HG03565 (cell line): ENCODE data around the gene MASP2.
"Not testable (repeated sequence)": the region's sequence is repeated elsewhere in the genome, so short reads cannot be mapped to it uniquely, and the experiment has no call there.

Source experiments
- ATAC-seq: cut with Tn5 transposase; IDR thresholded peaks from one replicate; pipeline ENCODE4 v1.9.1; 2021; ENCODE audit warnings: mild to moderate bottlenecking, moderate library complexity; ENCODE audit not compliant: unreplicated experiment

MASP2 gene

DNA sequence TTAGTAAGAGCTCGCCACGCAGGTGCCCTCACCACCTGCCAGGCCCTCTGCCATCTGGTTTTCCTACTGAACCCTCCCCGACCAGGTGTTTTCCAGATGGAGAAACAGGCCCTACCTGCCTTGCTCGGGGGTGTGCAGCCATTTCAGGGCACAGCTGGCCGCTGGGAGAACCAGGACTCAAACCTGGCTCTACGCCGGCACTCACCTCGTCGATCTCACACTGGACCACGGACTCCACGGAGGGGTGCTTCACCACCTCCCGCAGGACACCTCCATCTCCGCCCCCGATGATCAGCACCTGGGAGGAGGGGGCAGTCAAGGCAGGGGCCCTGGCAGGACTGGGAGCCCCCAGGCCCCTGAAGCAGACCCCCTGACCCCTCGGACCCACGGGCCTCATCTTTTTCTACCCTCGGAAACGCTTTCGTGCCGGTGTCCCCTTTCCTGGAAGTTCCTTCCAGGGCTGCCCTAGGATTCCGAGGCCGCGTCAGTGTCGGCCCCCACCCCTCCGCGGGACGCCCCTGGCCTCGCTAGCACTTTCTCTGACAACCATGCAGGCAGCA lies 11.6 kb upstream of the MASP2 start:
- no peak for ATAC-seq

DNA sequence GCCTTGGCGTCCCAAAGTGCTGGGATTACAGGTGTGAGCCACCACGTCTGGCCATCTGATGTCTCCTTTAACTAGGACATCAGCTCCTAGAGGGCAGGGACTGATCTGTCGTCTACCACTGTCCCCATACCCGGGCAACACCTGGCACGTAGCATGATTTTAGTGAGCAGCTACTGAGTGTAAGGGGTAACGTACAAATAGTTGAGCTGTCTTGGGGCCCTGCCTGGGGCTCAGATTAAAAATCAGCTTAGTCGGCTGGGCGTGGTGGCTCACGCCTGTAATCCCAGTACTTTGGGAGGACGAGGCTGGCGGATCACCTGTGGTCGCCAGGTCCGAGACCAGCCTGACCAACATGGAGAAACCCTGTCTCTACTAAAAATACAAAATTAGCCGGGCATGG lies 11.0 kb upstream of the MASP2 start:
- ATAC-seq, result no peak

DNA sequence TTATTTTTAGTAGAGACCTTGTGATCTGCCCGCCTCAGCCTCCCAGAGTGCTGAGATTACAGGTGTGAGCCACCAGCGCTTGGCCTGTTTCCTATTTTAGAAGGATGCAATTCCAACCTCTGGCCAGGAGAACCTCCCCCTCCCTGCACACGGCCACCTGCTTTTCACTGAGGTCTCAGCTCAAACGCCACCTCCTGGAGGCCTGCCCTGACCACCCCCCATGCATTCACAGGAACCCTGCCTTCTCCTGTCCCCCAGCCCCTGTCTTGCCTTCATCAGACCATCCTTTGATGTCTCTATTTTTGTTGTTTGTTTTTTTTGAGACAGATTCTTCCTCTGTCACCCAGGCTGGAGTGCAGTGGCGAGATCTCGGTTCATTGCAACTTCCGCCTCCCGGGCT lies 10.4 kb upstream of the MASP2 start:
- ATAC-seq, result no peak

DNA sequence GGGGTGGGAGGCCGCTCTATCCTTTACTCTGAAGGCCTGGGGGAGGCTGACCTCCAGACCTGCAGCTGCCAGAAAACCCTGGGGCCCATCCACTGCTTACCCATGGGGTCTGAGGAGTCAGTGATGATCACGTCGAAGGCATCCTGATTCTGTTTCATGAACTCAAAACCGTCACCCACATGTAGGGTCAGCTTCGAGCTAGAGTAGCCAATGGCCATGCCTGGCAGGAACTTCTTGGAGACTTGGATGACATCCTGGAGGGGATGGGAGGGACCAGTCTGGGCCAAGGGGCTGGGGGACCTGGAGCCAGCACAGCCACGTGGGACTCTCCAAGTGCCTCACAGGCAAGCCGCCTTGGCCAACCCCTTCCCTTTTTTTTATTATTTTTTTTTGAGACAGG lies 9.5 kb upstream of the MASP2 start:
- ATAC-seq, result no peak

DNA sequence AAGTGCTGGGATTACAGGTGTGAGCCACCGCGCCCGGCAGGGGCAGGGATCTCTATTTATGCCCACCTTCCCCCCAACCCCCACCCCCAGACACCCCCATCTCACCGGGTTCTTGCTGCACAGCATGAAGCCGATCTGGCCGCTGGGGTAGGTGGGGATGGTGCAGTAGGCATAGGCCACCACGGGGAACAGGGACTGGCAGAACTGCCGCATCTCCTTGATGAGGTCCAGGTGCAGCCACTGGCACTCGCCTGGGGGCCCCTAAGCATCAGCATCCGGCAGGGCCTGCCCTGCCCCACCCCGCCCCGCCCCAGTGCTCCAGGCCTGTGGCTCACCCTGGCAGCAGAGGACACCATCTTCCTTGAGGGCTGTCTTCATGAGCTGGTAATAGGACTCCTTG lies 8.6 kb upstream of the MASP2 start:
- no peak for ATAC-seq

DNA sequence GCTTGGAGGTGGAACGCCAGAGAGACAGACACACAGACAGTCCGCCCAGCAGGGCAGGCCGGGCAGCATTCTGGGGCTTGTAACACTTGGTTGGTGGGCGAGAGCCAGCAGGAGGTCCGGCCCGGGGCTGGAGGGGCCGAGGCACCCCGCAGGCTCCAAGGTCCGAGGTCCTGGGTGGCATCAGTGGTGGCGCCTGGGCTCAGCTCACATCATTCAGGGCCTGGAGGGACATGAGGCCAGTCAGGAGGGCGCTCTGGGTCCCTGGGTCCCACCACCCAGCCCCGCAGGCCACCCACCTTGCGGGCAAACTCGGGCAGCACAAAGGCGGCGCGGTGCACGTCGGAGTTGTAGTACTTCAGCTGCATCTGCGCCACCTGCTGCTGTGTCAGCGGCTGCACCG lies 7.6 kb upstream of the MASP2 start:
- ATAC-seq, result no peak

DNA sequence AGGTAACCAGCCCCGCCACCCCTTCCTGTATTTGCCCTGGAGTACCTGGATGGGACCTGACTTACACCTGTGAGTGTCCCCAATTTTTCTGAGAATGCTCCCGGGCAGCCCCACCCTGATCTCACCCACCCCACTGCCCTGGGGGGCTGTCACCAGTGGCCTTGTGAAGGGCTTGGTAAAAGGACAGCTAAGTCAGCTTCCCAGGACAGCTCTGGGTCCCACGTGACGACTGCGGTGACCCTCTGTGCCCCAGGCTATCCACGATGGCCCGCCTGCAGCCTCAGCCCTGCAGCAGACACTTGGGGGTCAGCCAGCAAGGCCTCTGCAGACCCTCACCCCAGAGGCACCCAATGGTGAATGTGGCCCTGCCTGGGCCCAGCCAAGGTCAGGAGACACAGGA lies 7.1 kb upstream of the MASP2 start:
- ATAC-seq, result no peak

DNA sequence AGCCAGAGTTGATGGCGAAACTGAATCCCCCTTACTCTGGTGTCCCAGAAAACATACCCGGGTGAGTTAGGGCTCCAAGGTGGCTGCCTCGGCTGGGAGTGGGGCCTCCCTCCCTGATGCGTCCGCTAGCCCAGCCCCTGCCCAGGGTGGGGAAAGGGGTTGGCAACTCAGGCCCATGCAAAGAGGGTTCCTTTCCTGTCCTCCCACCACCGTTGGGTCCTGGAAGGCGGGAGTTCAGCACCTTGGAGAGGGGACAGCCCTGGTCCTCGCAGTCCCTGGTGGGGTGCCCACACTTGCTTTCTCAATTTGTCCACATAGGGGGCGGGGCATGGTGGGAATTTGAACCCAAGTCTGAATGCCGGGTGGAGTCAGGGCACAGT lies 6.7 kb upstream of the MASP2 start:
- ATAC-seq, result no peak

DNA sequence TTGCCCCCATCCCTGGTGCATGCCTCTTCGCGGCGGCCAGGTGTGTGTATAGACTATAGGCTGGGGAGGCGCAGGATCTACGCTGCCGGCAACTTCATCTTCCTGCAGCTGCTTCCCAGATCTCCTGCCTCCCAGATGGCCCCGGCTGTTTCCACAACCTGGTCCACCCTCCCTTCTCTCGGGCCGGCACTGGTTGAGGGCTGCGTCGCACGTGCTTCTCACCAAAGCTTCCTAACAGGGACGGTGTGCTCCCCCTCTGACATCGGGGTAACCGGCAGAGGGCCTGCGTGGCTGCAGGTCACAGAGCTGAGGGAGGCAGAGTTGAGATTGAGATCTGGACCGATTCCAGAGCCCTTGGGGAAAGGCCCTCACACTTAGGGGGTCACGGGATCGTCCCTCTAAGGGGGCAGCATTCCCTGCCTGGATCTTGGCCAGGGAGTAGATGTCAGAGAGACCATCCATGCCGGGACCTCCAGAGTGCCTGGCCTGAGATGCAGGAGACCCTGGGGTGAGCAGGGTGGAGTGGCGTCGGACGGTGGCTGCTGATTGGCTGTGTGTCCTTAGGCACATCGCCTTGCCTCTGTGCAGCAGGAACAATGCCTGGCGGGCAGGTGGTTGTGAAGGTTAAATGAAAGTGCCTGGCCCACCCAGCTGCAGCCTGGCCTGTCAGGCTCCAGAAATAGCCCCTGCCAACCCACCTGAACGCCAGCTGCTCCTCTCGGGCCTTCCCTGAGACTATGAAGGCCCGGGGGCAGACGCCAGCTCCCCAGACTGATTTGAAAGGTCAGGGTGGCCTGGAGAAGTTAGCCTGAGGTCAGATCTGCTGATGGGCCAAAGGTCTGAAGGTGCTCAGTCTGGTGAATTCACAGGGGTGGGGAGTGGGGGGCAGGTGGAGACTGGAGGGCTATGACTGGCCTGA lies 6.1 kb upstream of the MASP2 start:
- ATAC-seq, result no peak

DNA sequence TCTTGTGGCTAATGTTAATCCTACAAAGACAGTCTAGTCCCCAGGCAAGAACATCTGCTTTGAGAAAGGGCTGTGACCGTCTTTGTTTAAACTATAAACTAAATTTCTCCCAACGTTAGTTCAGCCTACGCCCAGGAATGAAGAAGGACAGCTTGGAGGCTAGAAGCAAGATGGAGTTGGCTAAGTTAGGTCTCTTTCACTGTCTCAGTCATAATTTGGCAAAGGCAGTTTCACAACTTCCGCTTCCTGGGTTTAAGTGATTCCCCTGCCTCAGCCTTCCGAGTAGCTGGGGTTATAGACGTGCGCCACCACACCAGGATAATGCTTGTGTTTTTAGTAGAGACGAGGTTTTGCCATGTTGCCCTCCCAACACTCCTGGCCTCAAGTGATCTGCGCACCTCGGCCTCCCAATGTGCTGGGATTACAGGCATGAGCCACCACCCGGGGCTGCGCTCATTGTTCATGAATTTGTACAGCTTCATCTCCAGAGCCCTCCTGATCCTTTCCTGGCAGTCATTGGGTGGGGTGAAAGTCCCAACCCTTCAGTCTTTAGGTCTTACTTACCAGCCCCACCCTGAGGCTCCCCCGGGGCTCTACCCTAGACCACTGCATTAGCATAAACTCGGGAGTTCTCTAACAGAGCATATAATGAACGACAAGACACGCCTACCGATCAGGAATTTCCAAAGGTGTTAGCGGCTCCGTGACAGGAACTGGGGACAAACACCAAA lies 4.9 kb upstream of the MASP2 start:
- ATAC-seq, result no peak

DNA sequence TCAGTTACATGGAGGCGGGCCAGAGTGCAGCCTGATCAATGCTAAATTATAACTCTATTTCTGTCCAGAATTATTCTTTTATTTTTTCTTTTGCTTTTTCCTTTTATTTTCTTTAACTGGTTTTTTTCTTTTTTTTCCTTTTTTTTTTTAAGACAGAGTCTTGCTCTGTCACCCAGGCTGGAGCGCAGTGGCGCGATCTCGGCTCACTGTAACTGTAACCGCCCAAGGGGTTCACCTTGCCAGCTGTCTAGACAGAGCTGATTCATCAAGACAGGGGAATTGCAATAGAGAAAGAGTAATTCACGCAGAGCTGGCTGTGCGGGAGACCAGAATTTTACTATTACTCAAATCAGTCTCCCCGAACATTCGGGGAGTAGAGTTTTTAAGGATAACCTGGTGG lies 4.1 kb upstream of the MASP2 start:
- not testable (repeated sequence) for ATAC-seq

DNA sequence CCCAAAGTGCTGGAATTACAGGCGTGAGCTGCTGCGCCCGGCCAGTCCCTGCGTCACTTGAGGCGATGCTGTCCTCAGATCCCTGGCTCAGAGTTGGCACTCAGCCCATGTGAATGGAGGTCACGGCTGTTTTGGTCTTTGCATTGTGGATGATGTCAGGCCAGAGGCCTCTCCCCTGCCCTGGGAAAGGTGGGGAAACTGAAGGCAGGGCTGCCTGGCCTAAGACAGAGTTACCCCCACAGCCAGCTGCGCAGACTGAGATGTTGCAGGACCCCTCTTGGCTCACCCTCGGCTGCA lies 821 bp downstream of the MASP2 start:
- no peak for ATAC-seq

DNA sequence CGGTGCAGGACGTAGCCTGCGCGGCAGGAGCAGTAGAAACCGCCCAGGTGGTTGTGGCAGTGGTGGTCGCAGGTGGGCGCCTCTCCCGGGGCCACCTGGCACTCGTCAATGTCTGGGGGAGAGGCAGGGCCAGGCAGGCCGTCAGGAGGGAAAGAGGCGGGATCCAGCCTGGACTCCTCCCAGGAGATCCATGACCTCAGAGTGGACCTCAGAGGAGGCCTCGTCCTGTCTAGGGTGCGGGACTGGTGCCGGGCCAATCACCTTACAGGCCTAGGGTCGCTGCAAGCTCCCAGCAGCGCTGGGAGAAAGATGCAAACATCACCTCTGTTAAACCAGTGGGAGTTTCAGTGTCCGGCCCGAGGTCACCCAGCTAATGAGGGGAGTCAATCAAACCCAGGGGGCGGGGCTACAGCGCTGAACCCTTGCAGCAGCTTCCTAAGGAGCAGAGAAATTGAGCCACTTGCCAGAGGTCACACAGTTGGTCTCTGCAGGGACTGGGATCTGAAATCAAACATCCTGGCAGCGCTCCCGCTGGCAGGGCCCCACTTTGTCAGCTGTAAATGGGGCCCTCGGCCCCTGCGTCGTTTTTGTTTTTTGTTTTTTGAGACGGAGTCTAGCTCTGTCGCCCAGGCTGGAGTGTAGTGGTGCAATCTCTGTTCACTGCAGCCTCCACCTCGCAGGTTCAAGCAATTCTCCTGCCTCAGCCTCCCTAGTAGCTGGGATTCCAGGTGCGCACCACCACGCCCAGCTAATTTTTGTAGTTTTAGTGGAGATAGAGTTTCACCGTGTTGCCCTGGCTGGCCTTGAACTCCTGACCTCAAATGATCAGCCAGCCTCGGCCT lies 1.4 kb downstream of the MASP2 start:
- ATAC-seq, result no peak

DNA sequence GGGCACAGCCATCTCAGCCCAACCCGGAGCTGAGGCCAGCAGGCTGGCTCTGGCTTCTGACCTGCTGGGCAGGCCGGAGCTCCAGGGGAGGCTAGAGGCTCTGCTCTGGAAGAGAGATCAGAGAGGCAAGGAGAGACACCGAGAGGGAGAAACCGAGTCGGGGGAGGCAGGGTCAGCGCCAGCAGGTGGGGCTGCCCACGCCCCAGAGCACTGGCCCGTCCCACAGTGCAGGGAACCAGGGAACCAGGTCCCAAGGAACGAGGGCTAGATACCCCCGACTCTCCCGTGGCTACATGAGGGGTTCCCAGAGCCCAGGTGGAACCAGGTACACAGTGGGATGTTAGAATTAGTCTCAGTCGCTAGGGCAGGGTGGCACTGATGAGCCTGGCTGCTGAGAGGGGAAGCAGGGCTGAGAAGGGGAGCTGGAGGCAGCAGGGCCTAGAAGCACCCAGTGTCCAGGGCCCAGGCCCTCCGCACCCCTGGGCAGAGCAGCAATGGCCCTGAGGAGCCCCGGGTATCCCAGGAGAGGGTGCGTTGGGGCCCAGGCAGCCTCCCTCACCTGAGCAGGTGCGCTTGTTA lies 2.1 kb downstream of the MASP2 start:
- ATAC-seq, result no peak

DNA sequence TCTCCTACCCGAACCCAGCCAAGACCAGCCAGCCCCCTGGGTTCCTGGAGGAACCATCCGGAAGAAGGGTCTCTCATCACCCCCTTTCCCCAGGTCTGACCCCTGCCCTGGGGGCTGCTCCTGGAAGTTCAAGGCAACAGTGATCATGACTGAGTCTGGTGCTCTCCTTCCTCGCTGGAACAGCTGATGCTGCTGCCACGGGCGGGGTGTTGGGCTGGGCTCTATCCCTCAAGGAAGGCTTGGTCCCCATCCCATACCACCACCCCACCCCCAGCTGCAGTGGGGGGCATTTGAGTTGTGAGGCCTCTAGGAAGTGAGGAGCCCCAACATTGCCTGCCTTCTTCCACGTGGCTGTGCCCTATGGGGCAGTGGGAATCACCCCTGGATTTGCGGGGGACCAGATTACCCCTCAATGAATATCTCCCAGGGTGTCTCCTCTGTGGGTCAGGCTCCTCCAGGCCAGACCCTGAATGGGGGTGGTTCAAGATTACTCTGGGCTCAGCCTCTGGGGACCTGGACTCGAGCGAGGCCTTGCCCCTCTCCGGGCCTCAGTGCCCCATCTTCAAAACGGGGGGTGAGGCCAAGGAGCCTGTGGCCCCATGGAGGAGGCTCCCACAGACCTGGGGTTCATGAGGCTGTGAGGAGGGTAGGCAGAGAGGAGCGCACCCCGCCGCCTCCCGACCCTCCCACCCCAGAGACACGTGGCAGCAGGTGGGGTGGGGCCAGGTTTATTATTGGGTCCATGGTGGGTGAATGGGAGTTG lies 2.8 kb downstream of the MASP2 start:
- no peak for ATAC-seq

DNA sequence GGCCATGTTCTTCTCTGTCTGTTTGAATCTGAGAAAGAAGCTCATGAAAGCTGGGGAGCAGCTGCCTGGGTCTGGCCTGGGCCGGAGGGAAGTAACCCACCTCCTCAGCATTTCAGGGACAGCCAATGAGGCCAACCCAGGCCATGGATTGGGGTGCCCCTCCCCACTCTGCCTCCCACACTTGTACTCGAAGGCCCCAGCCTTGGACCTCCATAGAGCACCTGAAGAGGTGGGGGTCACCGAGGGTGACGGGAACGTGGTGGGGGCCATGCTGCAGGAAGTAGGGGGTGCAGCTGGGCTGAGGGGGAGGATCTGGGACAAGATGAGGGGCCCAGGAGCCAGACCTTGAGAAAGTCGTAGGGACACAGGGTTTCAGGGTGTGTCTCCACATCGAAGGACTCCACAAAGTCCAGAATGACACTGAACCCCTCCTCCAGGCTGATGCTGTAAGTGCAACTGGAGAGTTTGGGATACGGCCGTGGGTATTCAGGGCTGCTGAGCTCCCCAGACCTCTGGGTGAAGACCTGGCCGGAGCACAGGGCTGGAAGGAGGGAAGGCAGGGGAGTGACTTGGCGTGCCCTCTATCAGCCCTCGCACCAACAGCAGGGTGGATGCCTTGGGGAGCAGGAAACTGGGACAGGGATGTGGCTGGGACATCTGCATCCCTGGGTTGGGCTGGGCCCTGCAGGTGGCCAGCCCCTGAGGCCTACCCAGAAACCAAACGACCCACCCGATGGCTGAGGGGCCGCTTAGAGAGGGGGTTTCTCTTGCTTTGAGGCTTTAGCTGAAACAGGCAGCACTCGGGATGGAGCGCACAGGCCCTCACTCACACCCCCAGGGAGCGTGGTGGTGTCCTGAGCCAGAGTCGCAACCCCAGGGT lies 3.8 kb downstream of the MASP2 start:
- no peak for ATAC-seq

DNA sequence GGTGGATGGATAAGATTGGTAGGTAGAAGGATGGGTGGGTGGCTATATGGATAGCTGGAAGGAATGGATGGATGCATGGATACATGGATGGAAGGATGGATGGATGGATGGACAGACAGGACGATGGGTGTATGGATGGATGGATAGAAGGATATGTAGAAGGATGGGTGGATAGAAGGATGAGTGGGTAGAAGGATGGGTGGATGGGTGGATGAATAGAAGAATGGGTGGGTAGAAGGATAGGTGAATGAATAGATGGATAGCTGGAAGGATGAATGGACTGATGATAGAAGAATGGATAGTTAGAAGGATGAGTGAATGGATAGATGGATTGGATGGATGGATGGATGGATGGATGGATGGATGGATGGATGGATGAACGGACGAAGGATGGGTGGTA lies 5.0 kb downstream of the MASP2 start:
- no peak for ATAC-seq

DNA sequence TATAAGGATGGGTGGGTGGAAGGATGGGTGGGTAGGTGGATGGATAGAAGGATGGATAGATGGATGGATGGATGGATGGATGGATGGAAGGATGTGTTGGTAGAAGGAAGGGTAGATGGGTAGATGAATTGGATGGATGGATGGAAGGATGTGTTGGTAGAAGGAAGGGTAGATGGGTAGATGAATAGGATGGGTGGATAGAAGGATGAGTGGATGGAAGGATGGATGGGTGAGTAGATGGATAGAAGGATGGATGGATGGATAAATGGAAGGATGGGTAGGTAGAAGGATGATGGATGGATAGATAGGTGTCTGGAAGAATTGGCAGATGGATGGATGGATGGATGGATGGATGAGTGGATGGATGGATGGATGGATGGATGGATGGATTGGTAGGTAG lies 6.0 kb downstream of the MASP2 start:
- ATAC-seq, result no peak

DNA sequence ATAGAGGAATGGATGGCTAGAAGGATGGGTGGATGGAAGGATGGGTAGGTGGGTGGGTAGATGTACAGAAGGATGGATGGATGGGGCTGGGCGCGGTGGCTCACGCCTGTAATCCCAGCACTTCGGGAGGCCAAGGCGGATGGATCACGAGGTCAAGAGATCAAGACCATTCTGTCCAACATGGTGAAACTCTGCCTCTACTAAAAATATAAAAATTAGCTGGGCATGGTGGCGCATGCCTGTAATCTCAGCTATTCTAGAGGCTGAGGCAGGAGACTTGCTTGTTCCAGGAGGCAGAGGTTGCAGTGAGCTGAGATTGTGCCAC lies 7.0 kb downstream of the MASP2 start:
- ATAC-seq, result not testable (repeated sequence)
